Vein endothelial cell (primary cell): ENCODE measurements around the gene OPN5. TPM values are rescaled to one million over a fixed set of nuclear protein-coding genes. Genes with fewer than 3 reads are reported as not detected.

ENCODE experiments used
- small RNA-seq: library from RNA; depleted of rRNA; stranded (forward); fragments of <200 nt; gene quantifications from one replicate; pipeline ENCODE3, GENCODE V24; 2012
- total RNA-seq: library from RNA; depleted of rRNA; stranded (reverse); fragments of >200 nt; gene quantifications from 2 replicates; pipeline ENCODE4 v1.2.3, GENCODE V29; 2012

Gene OPN5
- not detected in 2 replicates for total RNA-seq

GRCh38 chr6:47781732-47782131 is at the start of gene OPN5:
Gene OPN5, plus strand, starts transcription at chr6:47782032. Its CDS starts 35 bp downstream, at chr6:47782067.

Small RNA genes lying within 50 kb of the gene (small RNA-seq; reads per million reads assigned to genes)
- 0.08 reads per million for gene RNU1-105P

Other genes with a start within 250 kb of the OPN5 start
- gene ADGRF4, start 83.5 kb upstream of the OPN5 start, total RNA-seq = not detected in 2 replicates